GM18951 (cell line): ENCODE results near the gene OAS1.
A peak's percentile ranks its signal among the peaks of the same experiment; 100 is the strongest.

ENCODE experiments used
- POLR2A ChIP-seq: IDR thresholded peaks from 4 replicates; pipeline ENCODE4 v1.6.1; 2011; ENCODE audit warnings: mild to moderate bottlenecking; ENCODE audit not compliant: insufficient read length, insufficient read depth; ENCODE audit errors: extremely low read depth
- in situ Hi-C: fragments of 300-500 bp; cut with MboI; formaldehyde crosslinking; loops from one replicate; pipeline ENCODE4 v1.12.0; 2022; ENCODE audit warnings: low sequenced_read_pairs, mixed read lengths, inconsistent platforms; ENCODE audit not compliant: unreplicated experiment

The OAS1 gene

GRCh38 chr12:112932485-112933128 lies 25.8 kb downstream of the OAS1 start:
- TF ChIP-seq POLR2A: no peak
- in situ Hi-C loops: no loop called here

GRCh38 chr12:112933129-112933505 lies 26.4 kb downstream of the OAS1 start:
- TF ChIP-seq POLR2A: no peak
- in situ Hi-C loops: no loop called here

GRCh38 chr12:112936264-112936663 lies 29.5 kb downstream of the OAS1 start:
- in situ Hi-C loops: no loop called here
- no peak for TF ChIP-seq POLR2A

GRCh38 chr12:112936927-112937326 lies 30.2 kb downstream of the OAS1 start:
- in situ Hi-C loops: no loop called here
- TF ChIP-seq POLR2A: no peak

- peak; percentile 56 for TF ChIP-seq POLR2A
- in situ Hi-C loops: no loop called here
Measured at GRCh38 chr12:112937741-112938719, 31.3 kb downstream of the OAS1 start, which contains the start of gene OAS3. TSS of gene OAS3 (plus strand) at chr12:112938474. CDS start at chr12:112938531, 57 bp downstream.

GRCh38 chr12:112938751-112939150 lies 32.0 kb downstream of the OAS1 start:
- in situ Hi-C loops: no loop called here
- no peak for TF ChIP-seq POLR2A

- TF ChIP-seq POLR2A: peak; percentile 32
- in situ Hi-C loops: no loop called here
Measured at GRCh38 chr12:112939761-112940381, 33.1 kb downstream of the OAS1 start.

- TF ChIP-seq POLR2A: no peak
- in situ Hi-C loops: no loop called here
Measured at GRCh38 chr12:112941528-112942335, 35.0 kb downstream of the OAS1 start.

GRCh38 chr12:112942572-112942971 lies 35.8 kb downstream of the OAS1 start:
- in situ Hi-C loops: no loop called here
- no peak for TF ChIP-seq POLR2A

GRCh38 chr12:112944024-112944690 lies 37.4 kb downstream of the OAS1 start:
- in situ Hi-C loops: no loop called here
- no peak for TF ChIP-seq POLR2A

- in situ Hi-C loops: no loop called here
Measured at GRCh38 chr12:112945515-112945914, 38.8 kb downstream of the OAS1 start.

More at GRCh38 chr12:112945515-112945914, 38.8 kb downstream of the OAS1 start:
- TF ChIP-seq POLR2A: no peak
